Common myeloid progenitor, CD34-positive (primary cell): ENCODE measurements around the gene ZNF160.

Source experiments
- CTCF ChIA-PET: fragments of 350-600 bp; sonication (Branson Sonifier 250); formaldehyde crosslinking; loops from one replicate; lab custom pipeline; 2021; ENCODE audit warnings: antibody characterized with exemption; lab: Charles Lee
- POLR2A ChIA-PET: fragments of 350-600 bp; sonication (Branson Sonifier 250); formaldehyde crosslinking; loops from one replicate; lab custom pipeline; 2021; ENCODE audit warnings: antibody characterized with exemption; lab: Charles Lee
- DNase-seq, 3 donors: peaks; one replicate each; pipeline versions ENCODE4 v3.0.0 to v3.0.0-alpha.2; 2013
- H3K27ac ChIP-seq, 2 experiments: 1 replicate in 1 of 2; 2 replicates in 1 of 2; pipeline ENCODE4 v1.7.0; 2013; ENCODE audit warnings: inconsistent platforms in 2 of 2, low read length in 2 of 2, mild to moderate bottlenecking in 2 of 2, low read depth in 1 of 2, moderate library complexity in 1 of 2; ENCODE audit not compliant: severe bottlenecking in 2 of 2, insufficient read depth in 1 of 2, poor library complexity in 1 of 2
- H3K27me3 ChIP-seq, 5 experiments: replicated peaks in 2 of 5; 1 replicate in 3 of 5; 2 replicates in 2 of 5; pipeline versions ENCODE4 v1.6.1 to v1.7.0; 2013; ENCODE audit warnings: low read length in 4 of 5, mild to moderate bottlenecking in 2 of 5, moderate library complexity in 2 of 5, inconsistent platforms in 1 of 5; ENCODE audit not compliant: insufficient read depth in 5 of 5, control insufficient read depth in 4 of 5
- H3K36me3 ChIP-seq, 4 experiments: 1 replicate in 2 of 4; 2 replicates in 2 of 4; pipeline versions ENCODE4 v1.6.1 to v1.7.0; 2013; ENCODE audit warnings: low read length in 3 of 4, control low read depth in 1 of 4, mild to moderate bottlenecking in 1 of 4; ENCODE audit not compliant: control insufficient read depth in 4 of 4, insufficient read depth in 4 of 4
- H3K4me1 ChIP-seq, 4 experiments: 1 replicate in 3 of 4; 2 replicates in 1 of 4; pipeline versions ENCODE4 v1.6.1 to v1.7.1; 2013; ENCODE audit warnings: low read length in 3 of 4, mild to moderate bottlenecking in 3 of 4, control low read depth in 1 of 4, inconsistent platforms in 1 of 4, moderate library complexity in 1 of 4; ENCODE audit not compliant: control insufficient read depth in 4 of 4, insufficient read depth in 4 of 4; ENCODE audit errors: control extremely low read depth in 1 of 4
- H3K4me3 ChIP-seq, 7 experiments: 1 replicate in 4 of 7; 2 replicates in 3 of 7; pipeline versions ENCODE4 v1.5.1 to v1.7.0; 2013; ENCODE audit warnings: mild to moderate bottlenecking in 7 of 7, low read length in 6 of 7, moderate library complexity in 6 of 7, inconsistent platforms in 2 of 7, low read depth in 2 of 7, control low read depth in 1 of 7; ENCODE audit not compliant: insufficient read depth in 4 of 7, control insufficient read depth in 1 of 7; ENCODE audit errors: extremely low read depth in 1 of 7
- H3K9me3 ChIP-seq, 5 experiments: 1 replicate in 4 of 5; 2 replicates in 1 of 5; pipeline versions ENCODE4 v1.6.1 to v1.7.1; 2013; ENCODE audit warnings: low read length in 4 of 5, mild to moderate bottlenecking in 2 of 5, inconsistent platforms in 1 of 5, low read depth in 1 of 5, moderate library complexity in 1 of 5; ENCODE audit not compliant: control insufficient read depth in 4 of 5, insufficient read depth in 2 of 5; ENCODE audit errors: control extremely low read depth in 1 of 5
- WGBS: methylation state at CpG from one replicate; pipeline ENCODE4 v1.1.5; 2013; ENCODE audit not compliant: insufficient coverage; 5-methylcytosine and 5-hydroxymethylcytosine counted together

ZNF160 gene

DNA sequence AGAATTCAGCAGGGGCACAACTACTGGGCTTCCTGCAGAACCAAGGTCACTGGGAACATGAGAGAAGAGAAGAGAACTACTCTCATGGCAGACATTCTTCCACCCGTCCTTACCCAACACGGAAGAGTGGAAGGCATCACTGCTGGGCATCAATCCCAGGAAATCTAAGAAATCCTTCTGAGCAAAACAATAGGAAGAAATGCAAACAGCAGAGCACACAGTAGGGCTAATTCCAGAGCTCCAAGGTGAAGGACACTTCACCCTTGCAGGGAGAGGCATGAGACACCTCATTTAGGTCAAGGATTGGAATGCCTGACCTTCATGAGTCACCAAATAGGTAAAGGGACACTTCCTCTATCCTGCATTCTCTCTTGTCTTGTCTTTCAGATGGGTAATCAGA lies 55.8 kb downstream of the ZNF160 start:
- CTCF ChIA-PET, result no interaction called here
- no peak for DNase-seq
- H3K4me3 ChIP-seq, result no peak overlapping the region
- H3K9me3 ChIP-seq, result peaks cover 5 to 53% (median 30%) of the 10 kb centered on the region in 5 experiments
- H3K36me3 ChIP-seq, result no peaks in the 10 kb centered on the region
- 92% methylated on average over 2 of the region's 2 CpGs for WGBS
- H3K27me3 ChIP-seq, result no peaks in the 10 kb centered on the region
- H3K27ac ChIP-seq, result no peak overlapping the region
- no peaks in the 10 kb centered on the region for H3K4me1 ChIP-seq
- POLR2A ChIA-PET, result no interaction called here

DNA sequence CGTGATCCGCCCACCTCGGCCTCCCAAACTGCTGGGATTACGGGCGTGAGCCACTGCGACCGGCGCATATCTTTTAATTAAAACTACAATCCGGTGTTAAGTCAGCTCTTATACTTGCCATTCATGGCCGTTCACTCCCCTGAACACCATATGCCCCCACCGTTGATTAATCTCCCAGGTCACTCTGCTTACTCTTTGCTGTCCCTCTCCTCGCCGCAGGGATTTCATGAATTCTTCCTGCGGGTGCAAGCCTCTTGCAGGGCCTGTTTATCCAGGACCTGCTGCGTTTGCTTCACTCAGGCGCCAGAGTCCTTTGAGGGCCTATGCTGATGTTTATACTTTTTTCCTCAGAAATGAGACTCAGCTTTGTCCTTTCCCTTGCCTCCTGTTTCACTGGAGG lies 57.7 kb downstream of the ZNF160 start:
- Histone ChIP-seq H3K9me3 (peaks cover 6 to 48% (median 27%) of the 10 kb centered on the region in 5 experiments), H3K36me3 (no peaks in the 10 kb centered on the region), H3K4me3 (no peak overlapping the region), H3K27ac (no peak overlapping the region), H3K4me1 (no peaks in the 10 kb centered on the region), H3K27me3 (no peaks in the 10 kb centered on the region)
- WGBS, result 78% methylated on average over 16 of the region's 16 CpGs
- ChIA-PET CTCF (no interaction called here), POLR2A (no interaction called here)
- DNase-seq, result no peak

DNA sequence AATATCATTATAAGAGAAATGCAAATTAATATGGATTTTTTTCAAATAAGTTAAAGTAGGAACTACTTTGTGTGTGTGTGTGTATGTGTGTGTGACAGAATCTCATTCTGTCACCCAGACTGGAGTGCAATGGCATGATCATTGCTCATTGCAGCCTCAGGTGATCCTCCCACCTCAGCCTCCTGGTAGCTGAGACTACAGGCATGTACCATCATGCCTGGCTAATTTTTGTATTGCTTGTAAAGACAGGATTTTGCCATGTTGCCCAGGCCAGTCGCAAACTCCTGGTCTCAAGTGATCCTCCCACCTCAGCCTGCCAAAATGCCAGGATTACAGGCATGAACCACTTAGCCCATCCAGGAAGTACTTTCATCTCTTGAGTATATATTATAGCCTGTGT lies 61.9 kb downstream of the ZNF160 start:
- Histone ChIP-seq H3K36me3 (no peaks in the 10 kb centered on the region), H3K27ac (no peak overlapping the region), H3K27me3 (peaks cover 0 to 16% (median 0%) of the 10 kb centered on the region in 5 experiments), H3K4me3 (no peak overlapping the region), H3K4me1 (peaks cover 0 to 8% (median 0%) of the 10 kb centered on the region in 4 experiments), H3K9me3 (peaks cover 5 to 54% (median 31%) of the 10 kb centered on the region in 5 experiments)
- DNase-seq, result no peak
- WGBS, result 89% methylated on average over 1 of the region's 1 CpG
- POLR2A ChIA-PET, result no interaction called here
- CTCF ChIA-PET, result no interaction called here

DNA sequence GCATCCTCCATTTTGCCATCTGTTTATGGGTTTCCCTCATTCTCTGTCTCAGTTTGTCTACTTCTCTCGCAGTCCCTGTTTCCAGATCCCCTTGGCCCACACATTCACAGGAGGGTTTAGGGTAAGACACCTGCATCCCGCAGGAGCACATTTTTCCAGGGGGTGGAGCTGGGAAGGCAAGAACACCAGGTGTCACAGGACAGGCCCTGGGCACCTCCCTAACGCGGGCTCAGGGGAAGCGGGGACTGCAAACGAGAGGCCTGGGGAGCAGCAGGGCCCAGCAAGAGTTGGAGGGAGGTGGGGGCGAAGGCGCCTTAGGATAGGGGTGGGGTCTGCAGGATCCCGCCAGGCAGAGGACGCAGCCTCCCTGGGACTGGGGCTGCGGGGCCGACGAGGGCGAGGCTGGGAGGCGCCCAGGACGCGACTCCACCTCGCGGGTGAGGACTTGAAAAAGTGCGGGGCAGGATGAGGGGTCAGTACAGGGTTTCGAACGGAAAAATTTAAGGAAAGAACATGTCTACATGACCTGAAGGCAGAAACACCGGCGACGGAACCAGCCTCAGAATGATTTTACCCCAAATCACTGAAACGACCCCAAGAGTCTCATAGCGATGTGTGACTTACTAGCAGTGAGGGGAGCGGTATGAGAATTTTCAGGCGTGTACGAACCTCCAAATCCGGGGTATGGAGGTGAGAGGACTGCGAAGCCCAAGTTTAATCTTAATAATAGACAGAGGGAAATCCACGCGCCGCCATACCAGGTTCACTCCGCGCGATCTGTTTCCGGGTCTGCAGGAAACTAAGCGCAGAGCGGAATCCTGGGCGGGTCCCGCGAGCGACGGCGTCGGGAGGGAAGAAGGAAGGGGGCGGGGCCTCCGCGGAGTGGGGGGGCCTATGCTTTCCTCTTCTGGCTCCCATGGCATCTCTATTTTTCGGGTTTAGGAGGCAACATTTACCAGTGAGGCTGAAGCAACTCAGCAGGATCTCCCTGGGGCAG lies 65.8 kb downstream of the ZNF160 start:
- Histone ChIP-seq H3K27ac (no peak overlapping the region), H3K4me1 (peaks cover 0 to 8% (median 0%) of the 10 kb centered on the region in 4 experiments), H3K4me3 (peak overlapping the region in 6 of 7 experiments; percentile 29 to 76 (median 61)), H3K36me3 (no peaks in the 10 kb centered on the region), H3K9me3 (peaks cover 7 to 61% (median 27%) of the 10 kb centered on the region in 5 experiments), H3K27me3 (peaks cover 0 to 18% (median 0%) of the 10 kb centered on the region in 5 experiments)
- WGBS, result 18% methylated on average over 49 of the region's 52 CpGs
- DNase-seq, result peak; percentile 10 to 69 (median 51)
- POLR2A ChIA-PET, result no interaction called here
- CTCF ChIA-PET, result no interaction called here

DNA sequence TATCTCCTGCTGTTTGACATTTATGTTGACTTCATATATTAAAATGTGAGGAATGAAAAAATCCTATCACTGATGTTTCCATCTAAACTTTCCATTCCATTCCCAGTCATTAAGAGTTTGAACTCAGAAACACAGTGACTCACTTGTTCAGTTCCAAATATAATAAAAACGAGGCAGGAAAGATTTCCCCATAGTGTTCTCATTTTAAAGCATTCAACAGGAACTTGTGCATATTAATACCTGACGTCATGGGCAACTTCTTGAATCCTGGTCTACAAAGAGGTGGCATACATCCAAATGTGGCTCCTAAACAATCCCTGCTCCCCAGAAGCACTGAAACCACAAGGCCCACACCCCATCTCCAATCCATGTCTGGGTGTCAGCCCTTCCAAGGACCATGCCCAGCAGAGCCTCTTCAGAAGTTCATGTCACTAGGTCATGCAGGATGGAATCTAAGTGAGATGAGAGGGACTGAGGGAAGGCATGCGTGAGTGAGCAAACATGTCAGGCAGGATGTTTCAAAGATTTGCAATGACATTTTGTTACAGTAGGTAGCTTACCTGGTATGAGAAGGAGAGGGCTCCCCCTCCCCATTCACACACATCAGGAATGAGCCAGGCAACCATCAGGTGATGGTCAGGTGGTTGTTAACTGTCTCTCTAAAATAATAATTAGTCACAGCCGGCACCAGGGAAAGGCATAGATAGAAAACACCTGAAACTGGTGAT lies 68.1 kb downstream of the ZNF160 start:
- Histone ChIP-seq H3K27ac (no peak overlapping the region), H3K4me3 (no peak overlapping the region), H3K36me3 (no peaks in the 10 kb centered on the region), H3K27me3 (peaks cover 0 to 18% (median 0%) of the 10 kb centered on the region in 5 experiments), H3K4me1 (peaks cover 0 to 8% (median 0%) of the 10 kb centered on the region in 4 experiments), H3K9me3 (peaks cover 6 to 69% (median 33%) of the 10 kb centered on the region in 5 experiments)
- ChIA-PET POLR2A (no interaction called here), CTCF (no interaction called here)
- WGBS, result 90% methylated on average over 4 of the region's 4 CpGs
- DNase-seq, result no peak

DNA sequence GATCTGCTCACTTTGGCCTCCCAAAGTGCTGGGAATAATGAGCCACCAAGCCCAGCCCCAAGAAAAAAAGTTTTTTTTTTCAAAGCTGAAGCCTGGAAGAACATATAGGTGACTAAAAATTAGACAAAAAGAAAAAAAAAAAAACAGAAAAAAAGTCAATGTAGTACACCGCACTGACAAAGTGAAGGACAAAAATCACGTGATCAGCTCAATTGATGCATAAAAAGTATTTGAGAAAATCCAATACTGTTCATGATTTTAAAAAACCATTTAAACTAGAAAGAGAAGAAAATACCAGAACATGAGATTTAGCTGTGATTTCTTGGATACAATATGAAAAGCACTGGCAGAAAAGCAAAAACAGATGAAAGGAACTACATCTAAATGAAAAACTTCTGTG lies 69.2 kb downstream of the ZNF160 start:
- WGBS, result 100% methylated on average over 1 of the region's 2 CpGs
- POLR2A ChIA-PET, result no interaction called here
- Histone ChIP-seq H3K27ac (no peak overlapping the region), H3K9me3 (peaks cover 3 to 71% (median 35%) of the 10 kb centered on the region in 5 experiments), H3K4me3 (no peak overlapping the region), H3K4me1 (peaks cover 0 to 8% (median 0%) of the 10 kb centered on the region in 4 experiments), H3K36me3 (no peaks in the 10 kb centered on the region), H3K27me3 (peaks cover 0 to 18% (median 0%) of the 10 kb centered on the region in 5 experiments)
- DNase-seq, result no peak
- CTCF ChIA-PET, result no interaction called here
